PC-3 (cell line): ENCODE measurements around the gene FCRLB. TPM values are rescaled to one million over a fixed set of nuclear protein-coding genes. Genes with fewer than 3 reads are reported as not detected.

Experiments used
- ATAC-seq: fragments of 200-7000 bp; cut with Tn5 transposase; 2 replicates; pipeline ENCODE4 v1.9.1; 2020; ENCODE audit warnings: mild to moderate bottlenecking, moderate library complexity
- BruUV-seq: library from RNA; stranded (reverse); fragments of 400-500 nt; replicated peaks from 2 replicates; lab custom pipeline; 2021; lab: Mats Ljungman, UMichigan
- CTCF ChIA-PET: fragments of 300-600 bp; sonication (Branson Sonifier 250); formaldehyde crosslinking; loops from one replicate; lab custom pipeline; 2022; ENCODE audit warnings: antibody characterized with exemption; lab: Charles Lee
- POLR2A ChIA-PET: fragments of 300-600 bp; sonication (Branson Sonifier 250); formaldehyde crosslinking; loops from one replicate; lab custom pipeline; 2022; ENCODE audit warnings: antibody characterized with exemption; ENCODE audit not compliant: unreplicated experiment; lab: Charles Lee
- DNase-seq: peaks from one replicate; pipeline ENCODE4 v3.0.0-alpha.2; 2015
- H2AFZ ChIP-seq: fragments of 300-600 bp; sonication (generic); 2 replicates; pipeline ENCODE4 v1.6.0; 2016; ENCODE audit warnings: antibody characterized with exemption, low read length
- H3F3A ChIP-seq: fragments of 300-600 bp; sonication (generic); one replicate; pipeline ENCODE4 v1.6.0; 2017; ENCODE audit warnings: antibody characterized with exemption, low read length, control low read depth, mild to moderate bottlenecking; ENCODE audit not compliant: unreplicated experiment
- H3K27ac ChIP-seq: fragments of 300-600 bp; sonication (generic); 2 replicates; pipeline ENCODE4 v1.5.1; 2016; ENCODE audit warnings: mild to moderate bottlenecking, low read length
- H3K27me3 ChIP-seq: fragments of 300-600 bp; sonication (generic); 2 replicates; pipeline ENCODE4 v1.6.1; 2016; ENCODE audit warnings: low read length, mixed read lengths
- H3K36me3 ChIP-seq: fragments of 300-600 bp; sonication (generic); 2 replicates; pipeline ENCODE4 v1.6.1; 2016; ENCODE audit warnings: low read depth, mixed run types, low read length, mixed read lengths
- H3K4me1 ChIP-seq: fragments of 300-600 bp; sonication (generic); 2 replicates; pipeline ENCODE4 v1.5.1; 2016; ENCODE audit warnings: low read length; ENCODE audit not compliant: insufficient read depth
- H3K4me2 ChIP-seq: fragments of 300-600 bp; sonication (generic); 2 replicates; pipeline ENCODE4 v1.6.0; 2016; ENCODE audit warnings: low read length
- H3K4me3 ChIP-seq: fragments of 300-600 bp; sonication (generic); 2 replicates; pipeline ENCODE4 v1.5.1; 2016; ENCODE audit warnings: mild to moderate bottlenecking, low read length, mixed read lengths
- H3K79me2 ChIP-seq: fragments of 300-600 bp; sonication (generic); 2 replicates; pipeline ENCODE4 v1.6.1; 2017; ENCODE audit warnings: low read length, mixed read lengths
- H3K9ac ChIP-seq: fragments of 300-600 bp; sonication (generic); 2 replicates; pipeline ENCODE4 v1.6.0; 2016; ENCODE audit warnings: mild to moderate bottlenecking, low read length
- H3K9me2 ChIP-seq: fragments of 300-600 bp; sonication (generic); replicated peaks from 2 replicates; pipeline ENCODE4 v1.6.1; 2016; ENCODE audit warnings: mixed run types, low read length, mixed read lengths
- H3K9me3 ChIP-seq: fragments of 300-600 bp; sonication (generic); 2 replicates; pipeline ENCODE4 v1.6.1; 2016; ENCODE audit warnings: low read length, mixed read lengths
- H4K20me1 ChIP-seq: fragments of 300-600 bp; sonication (generic); 2 replicates; pipeline ENCODE4 v1.6.1; 2016; ENCODE audit warnings: low read length, mixed read lengths
- EZH2 ChIP-seq: fragments of 300-600 bp; sonication (generic); IDR thresholded peaks from one replicate; pipeline ENCODE4 v1.6.1; 2017; ENCODE audit warnings: antibody characterized with exemption, mild to moderate bottlenecking, low read length; ENCODE audit not compliant: unreplicated experiment
- EZH2phosphoT487 ChIP-seq: fragments of 300-600 bp; sonication (generic); IDR thresholded peaks from 2 replicates; pipeline ENCODE4 v1.6.1; 2018; ENCODE audit warnings: mild to moderate bottlenecking, antibody characterized with exemption, low read length, borderline replicate concordance
- intact Hi-C: fragments of 100-400 bp; cut with micrococcal nuclease; formaldehyde crosslinking; loops from 2 replicates; pipeline ENCODE4 v1.9.0; 2023
- total RNA-seq: library from RNA; depleted of rRNA; stranded (reverse); fragments of >200 nt; gene quantifications from 2 replicates; pipeline ENCODE4 v1.2.3, GENCODE V29; 2014
- TF ChIP-seq, protein P1 (sequence below): fragments of 300-600 bp; sonication (generic); conservative IDR thresholded peaks from 2 replicates; pipeline ENCODE4 v1.5.1; 2017; ENCODE audit warnings: antibody characterized with exemption, low read depth, mild to moderate bottlenecking, low read length

The FCRLB gene
- total RNA-seq, 1 experiment from 2014 or later: 12.7 TPM

DNA sequence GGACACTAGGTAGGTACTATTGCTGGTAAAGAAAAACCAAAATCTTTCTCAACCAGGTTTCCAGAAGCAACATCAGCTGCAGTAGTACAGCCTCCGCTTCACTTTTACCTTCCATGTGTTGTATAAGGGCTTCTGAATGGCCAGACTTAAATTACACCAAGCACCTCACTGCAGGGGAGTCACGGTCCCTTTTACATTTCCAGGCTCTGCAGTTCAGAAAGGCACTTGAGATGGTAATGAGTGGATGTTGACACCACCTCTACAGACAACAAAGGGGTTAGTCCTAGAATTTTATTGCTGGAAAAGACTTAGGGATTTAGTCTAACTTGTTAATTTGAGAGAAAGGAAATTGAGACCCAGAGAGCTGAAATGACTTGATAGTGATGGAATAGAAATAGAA, 16.3 kb downstream of the FCRLB start:
- H2AFZ ChIP-seq: no peak overlapping the region
- CTCF ChIA-PET: interaction anchor here (0.6 to 1.4 kb wide), 2 partner anchors 172 to 250 kb away, joined by 3 to 6 read pairs; no protein-coding TSS in a partner anchor

DNA sequence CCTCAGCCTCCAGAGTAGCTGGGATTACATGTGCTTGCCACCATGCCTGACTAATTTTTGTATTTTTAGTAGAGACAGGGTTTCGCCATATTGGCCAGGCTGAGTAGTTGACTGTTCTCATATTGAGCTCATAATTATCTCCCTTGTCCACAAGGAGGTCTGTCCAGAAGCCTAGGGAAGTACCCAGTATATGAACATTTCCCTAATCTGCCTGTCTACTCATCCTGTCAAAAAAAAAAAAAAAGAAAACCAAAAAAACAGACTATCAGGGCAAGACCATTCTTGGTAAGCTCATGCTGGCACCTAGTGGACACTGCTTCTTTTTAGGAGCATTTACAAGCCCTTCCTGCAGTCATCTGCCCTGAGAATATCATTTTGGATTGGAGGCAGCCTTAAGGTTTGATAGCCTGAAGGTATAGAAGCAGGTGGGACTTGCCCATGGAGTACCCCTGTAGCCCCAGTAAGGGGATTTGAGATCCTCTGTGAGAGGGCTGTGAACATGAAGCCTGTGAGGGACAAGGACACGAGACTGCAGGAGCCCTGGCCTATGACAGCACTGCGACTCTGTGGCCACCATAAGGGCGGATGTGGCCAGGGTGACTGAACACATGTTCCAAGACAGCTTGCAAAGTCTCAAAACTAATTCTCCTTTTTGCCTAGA, 17.4 kb downstream of the FCRLB start:
- no peaks in the 10 kb centered on the region for H3K36me3 ChIP-seq
- intact Hi-C loops: loop anchor here (1.0 to 2.0 kb wide), 2 partner anchors 91 to 126 kb away; no protein-coding TSS in a partner anchor
- no peak overlapping the region for H3K9ac ChIP-seq
- H3K4me2 ChIP-seq: no peak overlapping the region
- H4K20me1 ChIP-seq: no peaks in the 10 kb centered on the region
- H3K9me3 ChIP-seq: no peaks in the 10 kb centered on the region
- no peaks in the 10 kb centered on the region for H3F3A ChIP-seq
- H3K9me2 ChIP-seq: no peaks in the 10 kb centered on the region
- H3K27me3 ChIP-seq: no peaks in the 10 kb centered on the region
- H3K4me1 ChIP-seq: peaks cover 47% of the 10 kb centered on the region
- H2AFZ ChIP-seq: no peak overlapping the region
- ChIA-PET CTCF (interaction anchor here (0.6 to 1.4 kb wide), 11 partner anchors 11 to 319 kb away, joined by 3 to 16 read pairs (median 6); partner anchors contain the start of gene DUSP12), POLR2A (interaction anchor here (1.2 kb wide), 1 partner anchor 12 kb away, joined by 4 read pairs; no protein-coding TSS in a partner anchor)
- ATAC-seq: peak; percentile 58
- H3K79me2 ChIP-seq: peaks cover 9% of the 10 kb centered on the region
- H3K4me3 ChIP-seq: no peak overlapping the region
- TF ChIP-seq EZH2 (no peak), EZH2phosphoT487 (no peak)
- TF ChIP-seq, protein P1, sequence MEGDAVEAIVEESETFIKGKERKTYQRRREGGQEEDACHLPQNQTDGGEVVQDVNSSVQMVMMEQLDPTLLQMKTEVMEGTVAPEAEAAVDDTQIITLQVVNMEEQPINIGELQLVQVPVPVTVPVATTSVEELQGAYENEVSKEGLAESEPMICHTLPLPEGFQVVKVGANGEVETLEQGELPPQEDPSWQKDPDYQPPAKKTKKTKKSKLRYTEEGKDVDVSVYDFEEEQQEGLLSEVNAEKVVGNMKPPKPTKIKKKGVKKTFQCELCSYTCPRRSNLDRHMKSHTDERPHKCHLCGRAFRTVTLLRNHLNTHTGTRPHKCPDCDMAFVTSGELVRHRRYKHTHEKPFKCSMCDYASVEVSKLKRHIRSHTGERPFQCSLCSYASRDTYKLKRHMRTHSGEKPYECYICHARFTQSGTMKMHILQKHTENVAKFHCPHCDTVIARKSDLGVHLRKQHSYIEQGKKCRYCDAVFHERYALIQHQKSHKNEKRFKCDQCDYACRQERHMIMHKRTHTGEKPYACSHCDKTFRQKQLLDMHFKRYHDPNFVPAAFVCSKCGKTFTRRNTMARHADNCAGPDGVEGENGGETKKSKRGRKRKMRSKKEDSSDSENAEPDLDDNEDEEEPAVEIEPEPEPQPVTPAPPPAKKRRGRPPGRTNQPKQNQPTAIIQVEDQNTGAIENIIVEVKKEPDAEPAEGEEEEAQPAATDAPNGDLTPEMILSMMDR: peak; percentile 92
- peak; percentile 91 for DNase-seq
- H3K27ac ChIP-seq: no peak overlapping the region
- no TSS peak for BruUV-seq

More for the DNA sequence above, 16.3 kb downstream of the FCRLB start:
- POLR2A ChIA-PET: interaction anchor here (1.2 kb wide), 1 partner anchor 11 kb away, joined by 4 read pairs; no protein-coding TSS in a partner anchor
- Histone ChIP-seq H3K4me2 (no peak overlapping the region), H3K36me3 (no peaks in the 10 kb centered on the region), H3K9ac (no peak overlapping the region), H3F3A (peaks cover 8% of the 10 kb centered on the region), H3K4me1 (peaks cover 52% of the 10 kb centered on the region), H3K27me3 (no peaks in the 10 kb centered on the region), H4K20me1 (no peaks in the 10 kb centered on the region), H3K27ac (no peak overlapping the region; the same call in 1 of the 2 replicates), H3K9me2 (no peaks in the 10 kb centered on the region), H3K9me3 (no peaks in the 10 kb centered on the region), H3K4me3 (no peak overlapping the region), H3K79me2 (peaks cover 9% of the 10 kb centered on the region)
- TF ChIP-seq, protein P1: no peak
- no peak for TF ChIP-seq EZH2
- no peak for TF ChIP-seq EZH2phosphoT487
- intact Hi-C loops: loop anchor here (1.0 to 2.0 kb wide), 2 partner anchors 90 to 125 kb away; no protein-coding TSS in a partner anchor
- ATAC-seq (no peak), DNase-seq (no peak)
- no TSS peak for BruUV-seq
